GM21526 (cell line): Measurements from ENCODE around the gene NECTIN3.

Experiments
- ATAC-seq: cut with Tn5 transposase; IDR thresholded peaks from one replicate; pipeline ENCODE4 v1.9.1; 2021; ENCODE audit warnings: moderate library complexity; ENCODE audit not compliant: unreplicated experiment, low FRiP score

Gene NECTIN3

GRCh38 chr3:111071257-111072030 lies at the start of gene NECTIN3:
NECTIN3 (plus strand) TSS chr3:111071816; CDS start chr3:111072018, 202 bp downstream.
- ATAC-seq, result peak; percentile 77

- ATAC-seq, result no peak
These were observed 43.7 kb upstream of the NECTIN3 start for GRCh38 chr3:111027868-111028267.

- ATAC-seq, result no peak
These were observed 40.1 kb upstream of the NECTIN3 start for GRCh38 chr3:111031538-111031937.

GRCh38 chr3:111032677-111033076 lies 38.9 kb upstream of the NECTIN3 start:
- ATAC-seq, result no peak

GRCh38 chr3:111033470-111034050 lies 38.1 kb upstream of the NECTIN3 start:
- no peak for ATAC-seq

- no peak for ATAC-seq
These were observed 36.3 kb upstream of the NECTIN3 start for GRCh38 chr3:111035316-111035715.

GRCh38 chr3:111035902-111036301 lies 35.7 kb upstream of the NECTIN3 start:
- no peak for ATAC-seq

- no peak for ATAC-seq
These were observed 30.7 kb upstream of the NECTIN3 start for GRCh38 chr3:111040959-111041358.

- no peak for ATAC-seq
These were observed 26.1 kb upstream of the NECTIN3 start for GRCh38 chr3:111045564-111045963.

- no peak for ATAC-seq
These were observed 24.6 kb upstream of the NECTIN3 start for GRCh38 chr3:111047042-111047441.

- ATAC-seq, result no peak
These were observed 23.7 kb upstream of the NECTIN3 start for GRCh38 chr3:111047812-111048435.

- no peak for ATAC-seq
These were observed 20.3 kb upstream of the NECTIN3 start for GRCh38 chr3:111051354-111051753.

GRCh38 chr3:111068574-111068973 lies 3.0 kb upstream of the NECTIN3 start:
- ATAC-seq, result no peak

- no peak for ATAC-seq
These were observed 1.4 kb upstream of the NECTIN3 start for GRCh38 chr3:111069974-111070771.

- ATAC-seq, result no peak
These were observed 802 bp upstream of the NECTIN3 start for GRCh38 chr3:111070772-111071256.

- ATAC-seq, result peak; percentile 24
These were observed 660 bp downstream of the NECTIN3 start for GRCh38 chr3:111072031-111072921.

- ATAC-seq, result no peak
These were observed 1.6 kb downstream of the NECTIN3 start for GRCh38 chr3:111073218-111073617.

- no peak for ATAC-seq
These were observed 5.1 kb downstream of the NECTIN3 start for GRCh38 chr3:111076732-111077131.

GRCh38 chr3:111077369-111077768 lies 5.8 kb downstream of the NECTIN3 start:
- no peak for ATAC-seq

GRCh38 chr3:111080413-111080812 lies 8.8 kb downstream of the NECTIN3 start:
- ATAC-seq, result no peak
